Stimulated activated CD8-positive, alpha-beta memory T cell treated with anti-CD3 and anti-CD28 coated beads, Interleukin-7, amount 100 ng/mL, for 1 hour (primary cell): ENCODE data around the gene CNNM4.

Experiments used
- DNase-seq, 2 donors: peaks; one replicate each; pipeline ENCODE4 v3.0.0-alpha.2; 2020; ENCODE audit warnings: low read depth in 2 of 2

Gene CNNM4

DNA sequence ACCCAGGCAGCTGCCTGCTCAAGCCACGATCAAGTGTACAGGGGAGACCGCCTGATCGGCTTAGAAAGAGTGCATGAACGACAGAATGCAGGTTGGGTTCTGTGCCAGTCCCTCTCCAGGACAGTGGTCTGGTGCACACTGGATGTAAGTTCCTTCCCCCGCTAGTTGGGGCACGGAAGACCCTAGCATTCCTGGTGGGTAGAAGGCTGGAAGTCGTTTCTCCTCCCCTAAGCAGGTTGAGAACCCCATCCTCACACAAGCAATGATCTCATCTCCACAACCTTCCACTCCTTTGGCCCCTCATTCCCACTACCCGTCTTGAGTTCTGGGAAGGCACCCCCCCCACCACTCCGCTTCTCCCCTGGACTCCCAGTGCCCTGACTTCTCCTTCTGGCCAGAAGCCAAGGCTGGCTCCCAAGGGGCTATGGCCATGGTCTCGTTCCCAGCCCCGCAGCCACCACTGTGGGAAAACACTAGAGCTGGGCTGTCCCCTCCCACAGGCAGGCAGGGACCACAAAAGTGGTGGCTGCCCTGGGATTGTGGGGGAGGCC is 98.5 kb downstream of the CNNM4 start:
- no peak for DNase-seq

DNA sequence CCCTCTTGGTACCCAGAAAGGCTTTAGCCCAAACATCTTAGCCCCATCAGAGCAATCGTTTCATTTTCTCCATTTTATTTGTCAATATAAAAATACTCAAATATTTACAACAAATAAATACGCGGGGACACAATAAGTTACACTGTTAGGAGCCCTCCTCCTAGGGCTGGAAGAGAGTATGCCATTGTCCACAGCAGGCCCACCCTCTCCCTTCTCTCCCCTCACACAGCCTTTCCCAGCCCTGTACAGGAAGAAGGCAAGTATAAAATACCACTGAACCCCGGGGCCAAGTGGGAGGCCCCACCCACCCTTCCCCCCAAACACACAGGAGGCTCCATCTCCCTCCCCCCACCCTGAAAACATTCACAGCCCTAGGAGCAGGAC is 99.0 kb downstream of the CNNM4 start:
- DNase-seq, result no peak

DNA sequence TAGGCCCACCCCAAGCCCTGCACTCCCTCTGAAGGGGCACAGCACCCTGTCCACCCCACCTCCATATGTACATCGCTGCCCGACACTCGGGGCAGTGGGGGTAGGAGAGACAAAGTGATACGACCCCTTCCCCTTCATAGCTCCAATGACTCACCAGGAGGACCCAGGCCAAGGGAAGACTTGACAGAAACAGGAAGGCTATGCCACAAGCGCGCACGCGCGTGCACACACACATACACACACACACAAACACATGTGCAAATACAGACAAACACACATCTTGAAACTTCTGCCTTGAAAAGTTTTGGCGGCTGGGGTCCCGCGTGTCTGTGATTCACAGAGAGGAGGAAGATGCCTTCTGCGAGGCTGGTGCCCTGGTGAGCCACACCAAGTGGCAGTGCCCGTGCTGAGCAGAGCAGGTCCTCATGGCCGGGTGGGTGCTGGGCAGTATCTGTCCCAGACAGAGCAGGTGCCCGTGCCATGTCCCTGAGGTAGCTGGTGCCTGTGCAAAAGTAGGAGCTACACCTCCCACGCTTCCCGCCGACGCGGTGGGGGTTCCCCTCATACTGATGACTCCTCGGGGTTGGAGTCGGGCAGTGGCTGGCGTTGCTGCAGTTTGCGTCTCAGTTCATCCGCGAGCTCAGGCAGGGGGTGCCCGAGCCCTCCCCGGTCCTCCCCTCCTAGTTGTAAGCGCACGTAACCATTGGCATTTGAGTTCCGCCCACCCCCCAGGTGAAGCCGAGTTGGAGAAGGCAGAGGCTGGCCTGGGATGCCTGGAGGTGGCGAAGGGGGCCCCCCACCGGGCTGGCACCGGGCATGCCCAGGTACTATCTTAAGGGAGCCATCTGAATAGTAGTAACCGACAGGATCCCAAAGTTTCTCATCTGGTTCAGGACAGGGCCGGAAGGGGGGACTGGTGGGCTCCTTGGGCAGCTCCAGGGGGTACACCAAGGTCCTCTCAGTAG is 99.6 kb downstream of the CNNM4 start:
- DNase-seq, result no peak

DNA sequence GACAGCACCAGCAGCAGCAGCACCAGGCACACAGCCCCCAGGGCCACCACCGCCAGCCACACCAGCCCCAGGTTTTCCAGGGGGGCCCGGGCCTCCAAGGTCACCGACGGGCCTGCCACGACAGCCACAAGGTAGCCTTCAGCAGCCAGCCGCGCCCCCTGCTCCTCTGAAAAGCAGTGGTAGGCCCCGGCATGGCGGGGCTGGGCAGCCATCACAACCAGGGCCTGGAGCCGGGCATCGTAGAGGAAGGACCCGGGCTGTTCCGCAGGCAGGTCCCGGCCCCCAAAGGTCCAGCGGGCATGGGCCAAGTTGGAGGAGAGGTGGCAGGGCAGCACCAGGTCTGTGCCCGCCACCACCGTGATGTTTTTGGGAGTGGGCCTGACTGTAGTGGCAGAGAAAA is 100.4 kb downstream of the CNNM4 start:
- DNase-seq, result no peak
